Vagina (tissue), 2 donors: Measurements from ENCODE around the gene ZNF521.

Experiments used
- CTCF ChIP-seq, 3 experiments: fragments of 450-650 bp in 2 of 3; fragments of 200-600 bp in 1 of 3; sonication (generic) in 1 of 3; IDR thresholded peaks; one replicate each; pipeline ENCODE4 v1.5.1; 2017 to 2019; ENCODE audit warnings: antibody characterized with exemption in 3 of 3, mild to moderate bottlenecking in 2 of 3, moderate library complexity in 2 of 3
- POLR2AphosphoS5 ChIP-seq, 2 donors: sonication (generic); formaldehyde crosslinking; IDR thresholded peaks; one replicate each; pipeline ENCODE4 v1.9.0; 2017; ENCODE audit warnings: antibody characterized with exemption in 2 of 2, mild to moderate bottlenecking in 2 of 2, low read depth in 1 of 2; ENCODE audit not compliant: insufficient read depth in 1 of 2

- no peak for TF ChIP-seq POLR2AphosphoS5 (IDR thresholded peaks at IDR 0.05; ENCODE audit: insufficient read depth in 1 of 2, low read depth in 1 of 2)
- TF ChIP-seq CTCF (IDR thresholded peaks at IDR 0.05): no peak
These were observed 211.6 kb downstream of the ZNF521 start for GRCh38 chr18:25140124-25140961.
